OCI-LY7 (cell line): ENCODE data around the gene CYP11A1. TPM values are rescaled to one million over a fixed set of nuclear protein-coding genes. Genes with fewer than 3 reads are reported as not detected.

Experiments used
- BruUV-seq: library from RNA; stranded (reverse); fragments of 400-500 nt; replicated peaks from 2 replicates; lab custom pipeline; 2021; lab: Mats Ljungman, UMichigan
- CTCF ChIA-PET: fragments of 300-600 bp; sonication (Branson Sonifier 250); formaldehyde crosslinking; loops from one replicate; lab custom pipeline; 2022; ENCODE audit warnings: antibody characterized with exemption; ENCODE audit not compliant: unreplicated experiment; lab: Charles Lee
- POLR2A ChIA-PET: fragments of 300-600 bp; sonication (Branson Sonifier 250); formaldehyde crosslinking; loops from one replicate; lab custom pipeline; 2022; ENCODE audit warnings: antibody characterized with exemption; lab: Charles Lee
- DNase-seq: peaks from one replicate; pipeline ENCODE4 v3.0.0-alpha.2; 2015; ENCODE audit warnings: low spot score
- H2AFZ ChIP-seq: fragments of 200-600 bp; sonication (generic), shearing (Covaris generic); 2 replicates; pipeline ENCODE4 v1.6.1; 2014; ENCODE audit warnings: mild to moderate bottlenecking, antibody characterized with exemption, low read length, moderate library complexity
- H3K27ac ChIP-seq: fragments of 200-600 bp; sonication (generic); 2 replicates; pipeline ENCODE4 v1.5.1; 2014; ENCODE audit warnings: mixed run types, low read depth, mild to moderate bottlenecking, moderate library complexity, low read length, inconsistent platforms; ENCODE audit not compliant: poor library complexity, severe bottlenecking
- H3K36me3 ChIP-seq: fragments of 200-600 bp; sonication (generic); 2 replicates; pipeline ENCODE4 v1.6.1; 2014; ENCODE audit warnings: mild to moderate bottlenecking, antibody characterized with exemption, low read length, moderate library complexity, mixed read lengths; ENCODE audit not compliant: insufficient read depth
- H3K4me1 ChIP-seq: fragments of 200-600 bp; sonication (generic); 2 replicates; pipeline ENCODE4 v1.5.1; 2014; ENCODE audit warnings: mild to moderate bottlenecking, low read length; ENCODE audit not compliant: insufficient read depth, poor library complexity, severe bottlenecking
- H3K4me2 ChIP-seq: fragments of 200-600 bp; sonication (generic); 2 replicates; pipeline ENCODE4 v1.6.1; 2014; ENCODE audit warnings: mild to moderate bottlenecking, low read length
- H3K4me3 ChIP-seq: fragments of 200-600 bp; sonication (generic); 2 replicates; pipeline ENCODE4 v1.5.1; 2014; ENCODE audit warnings: mild to moderate bottlenecking, low read depth, low read length; ENCODE audit not compliant: poor library complexity, severe bottlenecking
- H3K79me2 ChIP-seq: fragments of 200-600 bp; sonication (generic); 2 replicates; pipeline ENCODE4 v1.6.1; 2016; ENCODE audit warnings: low read depth, mild to moderate bottlenecking, low read length, moderate library complexity, mixed read lengths; ENCODE audit not compliant: insufficient read depth
- H3K9me2 ChIP-seq: fragments of 200-600 bp; sonication (generic); 2 replicates; pipeline ENCODE4 v1.6.1; 2016; ENCODE audit warnings: mild to moderate bottlenecking, low read length, mixed read lengths; ENCODE audit not compliant: insufficient read depth
- H3K9me3 ChIP-seq: fragments of 200-600 bp; sonication (generic); 2 replicates; pipeline ENCODE4 v1.6.1; 2014; ENCODE audit warnings: mild to moderate bottlenecking, mixed run types, low read length, mixed read lengths
- H4K20me1 ChIP-seq: fragments of 200-600 bp; sonication (generic); 2 replicates; pipeline ENCODE4 v1.6.1; 2014; ENCODE audit warnings: mild to moderate bottlenecking, antibody characterized with exemption, low read length, moderate library complexity, mixed read lengths; ENCODE audit not compliant: insufficient read depth
- CTCF ChIP-seq: fragments of 200-600 bp; sonication (generic); conservative IDR thresholded peaks from 2 replicates; pipeline ENCODE4 v1.5.1; 2014; ENCODE audit warnings: mild to moderate bottlenecking, antibody characterized with exemption, low read length, moderate library complexity, mixed read lengths
- EZH2phosphoT487 ChIP-seq: fragments of 200-600 bp; sonication (generic); IDR thresholded peaks from 2 replicates; pipeline ENCODE4 v1.6.1; 2018; ENCODE audit warnings: low read depth, borderline replicate concordance, mild to moderate bottlenecking, mixed run types, antibody characterized with exemption, low read length, moderate library complexity, mixed read lengths
- intact Hi-C: fragments of 100-400 bp; cut with micrococcal nuclease; formaldehyde crosslinking; loops from one replicate; pipeline ENCODE4 v1.10.0; 2022; ENCODE audit not compliant: unreplicated experiment
- total RNA-seq, 2 experiments: library from RNA; depleted of rRNA in 1 of 2; stranded (reverse); fragments of >200 nt in 1 of 2; shearing (Covaris generic) in 1 of 2; gene quantifications; 2 replicates each; pipeline ENCODE4 v1.2.3, GENCODE V29; 2014 to 2022

The CYP11A1 gene
- total RNA-seq, 2 experiments from 2014 or later, result not detected

- Histone ChIP-seq H3K9me3 (peaks cover 9% of the 10 kb centered on the region), H3K4me1 (no peaks in the 10 kb centered on the region), H2AFZ (no peak overlapping the region), H3K27ac (no peak overlapping the region), H4K20me1 (no peaks in the 10 kb centered on the region), H3K79me2 (no peaks in the 10 kb centered on the region), H3K4me2 (no peak overlapping the region), H3K4me3 (no peak overlapping the region), H3K9me2 (no peaks in the 10 kb centered on the region), H3K36me3 (no peaks in the 10 kb centered on the region)
- no peak for DNase-seq
- ChIA-PET POLR2A (interaction anchor here (0.7 kb wide), 1 partner anchor 11 kb away, joined by 4 read pairs; no protein-coding TSS in a partner anchor), CTCF (no interaction called here)
- BruUV-seq, result no TSS peak
- intact Hi-C loops, result no loop called here
- TF ChIP-seq EZH2phosphoT487 (no peak), CTCF (no peak)
These were observed 15.0 kb downstream of the CYP11A1 start for GRCh38 chr15:74352393-74352910.

GRCh38 chr15:74351670-74352069 lies 15.8 kb downstream of the CYP11A1 start:
- no peaks in the 10 kb centered on the region for H3K9me2 ChIP-seq
- ChIA-PET CTCF (no interaction called here), POLR2A (no interaction called here)
- no peak overlapping the region for H3K4me3 ChIP-seq
- no peaks in the 10 kb centered on the region for H3K36me3 ChIP-seq
- no peaks in the 10 kb centered on the region for H3K4me1 ChIP-seq
- H3K4me2 ChIP-seq, result no peak overlapping the region
- H3K79me2 ChIP-seq, result no peaks in the 10 kb centered on the region
- peaks cover 9% of the 10 kb centered on the region for H3K9me3 ChIP-seq
- no peaks in the 10 kb centered on the region for H4K20me1 ChIP-seq
- intact Hi-C loops, result no loop called here
- H2AFZ ChIP-seq, result no peak overlapping the region
- TF ChIP-seq CTCF (no peak), EZH2phosphoT487 (no peak)
- no TSS peak for BruUV-seq
- DNase-seq, result no peak
- H3K27ac ChIP-seq, result no peak overlapping the region
